Measurements from ENCODE around the gene RXRB. TPM values are rescaled to one million over a fixed set of nuclear protein-coding genes. Genes with fewer than 3 reads are reported as not detected.

Gene RXRB
- total and polyA plus RNA-seq, 2 donors (not counting 3 experiments of a cell fraction or from before 2014, with no cell fraction given), result 43.4 to 44.4 TPM

- Histone ChIP-seq H3K79me2 (ENCODE audit: control insufficient read depth, insufficient read depth, low read length) (no peaks in the 10 kb centered on the region), H3K36me3 (ENCODE audit: control insufficient read depth in 2 of 2, extremely low read depth in 1 of 2, insufficient read depth in 2 of 2, low read length in 2 of 2) (no peaks in the 10 kb centered on the region), H2AFZ (ENCODE audit: low read depth, low read length) (no peak overlapping the region), H3K4me3 (replicated peaks in 1 of 3; ENCODE audit: insufficient read depth in 1 of 3, low read depth in 1 of 3, low read length in 3 of 3) (no peak overlapping the region), H3K4me2 (ENCODE audit: insufficient read depth, low read length) (no peak overlapping the region), H3K9me3 (replicated peaks; ENCODE audit: control insufficient read depth, insufficient read depth, low read length) (no peaks in the 10 kb centered on the region), H3K4me1 (ENCODE audit: control insufficient read depth, extremely low read depth, insufficient read depth, low read length) (no peaks in the 10 kb centered on the region), H3K27ac (ENCODE audit: insufficient read depth, low read depth, low read length) (no peak overlapping the region), H3K9me1 (replicated peaks; ENCODE audit: control insufficient read depth, extremely low read depth, insufficient read depth, low read length) (no peaks in the 10 kb centered on the region), H3K9ac (replicated peaks; ENCODE audit: extremely low read depth, insufficient read depth, low read length) (no peak overlapping the region), H4K20me1 (replicated peaks; ENCODE audit: control insufficient read depth, extremely low read depth, insufficient read depth, low read length) (no peaks in the 10 kb centered on the region), H3K27me3 (ENCODE audit: control insufficient read depth in 2 of 2, insufficient read depth in 2 of 2, low read length in 2 of 2) (no peaks in the 10 kb centered on the region)
- BruUV-seq (replicated peaks), result no TSS peak
- CTCF ChIA-PET, result interaction anchor here (1.4 kb wide), 1 partner anchor 84 kb away, joined by 6 read pairs; no protein-coding TSS in a partner anchor
- intact Hi-C loops (cut with micrococcal nuclease), result no loop called here
- FAIRE-seq (no peak), DNase-seq (ENCODE audit: low read depth, low spot score) (no peak)
- POLR2A ChIA-PET, result no interaction called here
- TF ChIP-seq GATA2 (IDR thresholded peaks at IDR 0.05; ENCODE audit: insufficient read depth, insufficient read length, low read depth, low read length) (no peak), POLR2AphosphoS5 (IDR thresholded peaks at IDR 0.05; ENCODE audit: insufficient read depth, low read depth, low read length) (no peak), FOS (IDR thresholded peaks at IDR 0.05; ENCODE audit: borderline replicate concordance, insufficient read depth, low read length) (no peak)
- TF ChIP-seq, protein P1, sequence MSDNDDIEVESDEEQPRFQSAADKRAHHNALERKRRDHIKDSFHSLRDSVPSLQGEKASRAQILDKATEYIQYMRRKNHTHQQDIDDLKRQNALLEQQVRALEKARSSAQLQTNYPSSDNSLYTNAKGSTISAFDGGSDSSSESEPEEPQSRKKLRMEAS (IDR thresholded peaks at IDR 0.05; ENCODE audit: insufficient read depth, insufficient read length), result no peak
- dilution Hi-C loops (cut with MboI; ENCODE audit: extremely low pct_ligation_motif_present, low sequenced_read_pairs), result no loop called here
Measured at GRCh38 chr6:33164176-33164575, 36.3 kb downstream of the RXRB start.

- no peak for FAIRE-seq
- intact Hi-C loops (cut with micrococcal nuclease), result no loop called here
- Histone ChIP-seq H3K4me1 (ENCODE audit: control insufficient read depth, extremely low read depth, insufficient read depth, low read length) (no peaks in the 10 kb centered on the region), H3K4me2 (ENCODE audit: insufficient read depth, low read length) (no peak overlapping the region), H3K9ac (replicated peaks; ENCODE audit: extremely low read depth, insufficient read depth, low read length) (no peak overlapping the region), H3K36me3 (ENCODE audit: control insufficient read depth in 2 of 2, extremely low read depth in 1 of 2, insufficient read depth in 2 of 2, low read length in 2 of 2) (no peaks in the 10 kb centered on the region), H3K4me3 (replicated peaks in 1 of 3; ENCODE audit: insufficient read depth in 1 of 3, low read depth in 1 of 3, low read length in 3 of 3) (no peak overlapping the region), H3K79me2 (ENCODE audit: control insufficient read depth, insufficient read depth, low read length) (no peaks in the 10 kb centered on the region), H4K20me1 (replicated peaks; ENCODE audit: control insufficient read depth, extremely low read depth, insufficient read depth, low read length) (no peaks in the 10 kb centered on the region), H3K9me3 (replicated peaks; ENCODE audit: control insufficient read depth, insufficient read depth, low read length) (no peaks in the 10 kb centered on the region), H3K27me3 (ENCODE audit: control insufficient read depth in 2 of 2, insufficient read depth in 2 of 2, low read length in 2 of 2) (no peaks in the 10 kb centered on the region), H3K9me1 (replicated peaks; ENCODE audit: control insufficient read depth, extremely low read depth, insufficient read depth, low read length) (no peaks in the 10 kb centered on the region), H2AFZ (ENCODE audit: low read depth, low read length) (no peak overlapping the region), H3K27ac (ENCODE audit: insufficient read depth, low read depth, low read length) (no peak overlapping the region)
- POLR2A ChIA-PET, result no interaction called here
- TF ChIP-seq, protein P2, sequence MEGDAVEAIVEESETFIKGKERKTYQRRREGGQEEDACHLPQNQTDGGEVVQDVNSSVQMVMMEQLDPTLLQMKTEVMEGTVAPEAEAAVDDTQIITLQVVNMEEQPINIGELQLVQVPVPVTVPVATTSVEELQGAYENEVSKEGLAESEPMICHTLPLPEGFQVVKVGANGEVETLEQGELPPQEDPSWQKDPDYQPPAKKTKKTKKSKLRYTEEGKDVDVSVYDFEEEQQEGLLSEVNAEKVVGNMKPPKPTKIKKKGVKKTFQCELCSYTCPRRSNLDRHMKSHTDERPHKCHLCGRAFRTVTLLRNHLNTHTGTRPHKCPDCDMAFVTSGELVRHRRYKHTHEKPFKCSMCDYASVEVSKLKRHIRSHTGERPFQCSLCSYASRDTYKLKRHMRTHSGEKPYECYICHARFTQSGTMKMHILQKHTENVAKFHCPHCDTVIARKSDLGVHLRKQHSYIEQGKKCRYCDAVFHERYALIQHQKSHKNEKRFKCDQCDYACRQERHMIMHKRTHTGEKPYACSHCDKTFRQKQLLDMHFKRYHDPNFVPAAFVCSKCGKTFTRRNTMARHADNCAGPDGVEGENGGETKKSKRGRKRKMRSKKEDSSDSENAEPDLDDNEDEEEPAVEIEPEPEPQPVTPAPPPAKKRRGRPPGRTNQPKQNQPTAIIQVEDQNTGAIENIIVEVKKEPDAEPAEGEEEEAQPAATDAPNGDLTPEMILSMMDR (IDR thresholded peaks at IDR 0.05; ENCODE audit: extremely low read depth in 1 of 2, insufficient read depth in 1 of 2, low read depth in 1 of 2, low read length in 2 of 2), result no peak
- TF ChIP-seq FOS (IDR thresholded peaks at IDR 0.05; ENCODE audit: borderline replicate concordance, insufficient read depth, low read length), result no peak
- no peak for TF ChIP-seq MYC (IDR thresholded peaks at IDR 0.05; ENCODE audit: low read depth, low read length)
- BruUV-seq (replicated peaks), result no TSS peak
- DNase-seq (ENCODE audit: low read depth, low spot score), result no peak
- CTCF ChIA-PET, result interaction anchor here (1.1 to 1.4 kb wide), 2 partner anchors 10 to 85 kb away, joined by 3 to 6 read pairs; no protein-coding TSS in a partner anchor
- dilution Hi-C loops (cut with MboI; ENCODE audit: extremely low pct_ligation_motif_present, low sequenced_read_pairs), result no loop called here
Measured at GRCh38 chr6:33163540-33163939, 36.9 kb downstream of the RXRB start.
